Stimulated activated naive CD4-positive, alpha-beta T cell (primary cell): ENCODE results near the gene LOXL3.
A peak's percentile ranks its signal among the peaks of the same experiment; 100 is the strongest.

Experiments used
- DNase-seq, 6 experiments: peaks; one replicate each; lab custom pipeline; 2025; lab: John Stamatoyannopoulos, UW

Gene LOXL3

DNA sequence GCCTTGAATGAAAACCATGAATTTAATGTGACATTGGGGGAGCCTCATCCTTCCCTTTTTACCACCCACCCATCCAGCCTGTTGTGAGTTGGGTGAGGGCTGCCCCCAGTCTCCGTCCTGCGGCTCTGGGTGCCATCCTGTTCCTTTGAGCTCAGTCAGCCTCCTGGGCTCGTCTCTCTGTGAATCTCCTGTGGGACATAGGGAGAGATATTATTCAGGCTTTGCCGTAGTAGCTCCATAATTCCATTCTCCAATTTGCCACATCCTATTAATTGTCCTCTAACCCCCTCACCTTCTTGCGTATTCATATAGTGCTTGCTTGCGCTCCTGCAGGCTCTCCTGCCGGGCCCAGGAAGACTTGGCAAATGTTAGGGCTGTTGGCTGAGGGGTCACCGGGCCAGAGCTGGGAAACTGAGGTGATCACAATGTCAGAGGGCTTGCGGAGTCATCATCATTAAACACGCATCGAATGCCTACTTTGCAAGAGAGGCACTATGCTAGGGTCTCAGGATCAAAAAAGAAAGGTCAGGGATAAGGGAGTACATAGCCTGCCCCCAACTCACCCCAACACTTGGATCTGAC is 27.0 kb downstream of the LOXL3 start:
- DNase-seq: no peak

DNA sequence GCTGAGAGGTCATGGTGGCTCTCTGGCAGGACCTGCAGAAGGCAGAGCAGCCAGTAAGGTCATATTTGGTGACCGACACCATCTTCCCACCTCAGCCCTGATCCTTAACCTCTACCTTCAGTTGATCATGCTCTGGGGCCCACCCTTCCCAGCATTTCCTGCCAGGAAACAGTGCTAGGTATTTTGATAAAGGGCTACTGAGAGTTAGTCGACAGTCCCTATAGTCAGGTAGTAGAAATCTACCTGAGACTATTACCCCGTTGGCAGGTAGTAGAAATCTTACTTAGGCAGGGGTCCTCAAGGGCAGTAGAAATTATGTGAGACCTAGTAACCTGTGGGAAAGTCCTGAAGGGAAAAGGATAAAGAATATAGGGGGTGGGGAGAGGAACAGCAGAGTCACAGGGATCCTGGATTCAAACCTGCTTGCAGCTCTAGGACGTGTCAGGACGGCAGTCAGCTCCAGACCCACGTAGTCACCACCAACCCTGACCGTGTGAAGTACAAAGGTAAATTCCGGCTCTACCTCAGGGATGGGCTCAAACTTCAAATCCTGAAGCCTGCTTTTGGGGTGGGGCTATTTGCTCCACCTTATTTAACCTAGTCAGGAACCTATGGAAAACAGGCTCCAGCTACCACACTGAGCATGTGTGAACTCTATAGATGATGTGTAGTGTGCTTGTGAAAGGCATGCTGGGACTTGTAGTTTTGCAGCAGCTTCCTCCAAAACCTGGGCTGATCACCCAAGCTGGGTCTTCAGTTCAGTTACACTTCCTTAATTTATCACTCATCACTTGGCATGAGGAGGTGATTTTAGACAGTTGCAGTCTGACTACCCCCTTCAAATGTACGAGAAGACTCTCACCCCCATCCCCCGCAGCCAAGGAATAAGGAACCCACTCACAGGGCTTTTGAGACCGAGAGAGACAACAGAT is 27.8 kb downstream of the LOXL3 start, which contains the start of gene DQX1:
TSS of gene DQX1 (minus strand) at position 515 of the 932 bp plus-strand sequence. CDS start at position 13, 502 bp downstream.
- peak in 1 of 6 experiments; percentile 18 for DNase-seq

DNA sequence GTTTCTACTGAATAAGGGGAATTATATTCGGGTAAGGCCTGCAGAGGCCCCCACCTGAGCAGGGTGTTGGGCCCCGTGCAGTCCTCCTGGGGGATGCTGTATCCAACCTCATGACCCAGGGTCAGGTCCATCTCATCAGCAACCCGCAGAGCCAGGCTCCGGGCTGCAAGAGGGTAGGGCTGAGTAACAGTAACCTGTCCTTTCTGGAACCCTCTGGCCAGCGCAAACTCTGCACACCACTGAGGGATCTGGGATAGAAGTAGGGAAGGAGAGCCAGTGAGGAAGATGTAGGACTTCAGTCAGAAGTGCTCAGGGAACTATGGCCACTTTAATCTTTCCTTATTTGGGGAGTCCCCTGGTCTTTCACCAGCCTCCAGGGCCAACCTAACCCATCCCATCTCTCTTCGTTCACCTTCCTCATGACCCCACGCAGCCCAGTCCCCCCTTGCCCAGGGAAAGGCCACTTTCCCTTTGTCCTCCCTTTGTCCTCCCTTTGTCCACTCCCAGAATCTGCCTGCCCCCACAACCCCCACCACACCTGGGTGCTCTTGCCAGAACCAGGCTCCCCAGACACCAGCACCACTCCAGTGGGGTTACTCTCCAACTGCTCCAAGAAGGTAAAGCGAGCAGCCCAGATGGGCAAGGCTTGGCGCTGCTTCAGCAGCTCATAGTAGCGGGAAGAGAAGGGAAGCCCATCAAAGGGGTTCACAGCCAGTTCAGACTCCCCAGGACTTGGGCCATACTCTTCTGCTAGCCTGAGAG is 28.6 kb downstream of the LOXL3 start:
- DNase-seq: no peak

DNA sequence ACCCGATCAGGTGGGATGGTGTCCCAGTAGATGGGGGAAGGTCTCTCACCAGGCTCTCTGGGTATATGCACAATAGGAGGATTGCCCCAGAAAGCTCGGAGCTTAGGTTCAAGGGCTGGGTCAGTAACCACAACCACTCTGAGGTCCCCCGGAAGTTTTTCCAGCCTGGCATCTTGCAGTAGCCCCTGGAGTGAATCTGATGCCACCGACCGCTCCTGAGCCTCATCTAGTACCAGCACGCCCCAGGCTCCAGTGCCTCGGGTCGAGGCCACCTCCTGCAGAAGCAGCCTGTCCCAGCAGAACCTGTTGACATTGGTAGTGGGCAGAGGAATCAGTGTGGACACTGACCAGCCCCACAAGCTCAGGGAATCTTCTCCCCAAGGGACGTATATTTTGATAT is 29.7 kb downstream of the LOXL3 start:
- no peak for DNase-seq

DNA sequence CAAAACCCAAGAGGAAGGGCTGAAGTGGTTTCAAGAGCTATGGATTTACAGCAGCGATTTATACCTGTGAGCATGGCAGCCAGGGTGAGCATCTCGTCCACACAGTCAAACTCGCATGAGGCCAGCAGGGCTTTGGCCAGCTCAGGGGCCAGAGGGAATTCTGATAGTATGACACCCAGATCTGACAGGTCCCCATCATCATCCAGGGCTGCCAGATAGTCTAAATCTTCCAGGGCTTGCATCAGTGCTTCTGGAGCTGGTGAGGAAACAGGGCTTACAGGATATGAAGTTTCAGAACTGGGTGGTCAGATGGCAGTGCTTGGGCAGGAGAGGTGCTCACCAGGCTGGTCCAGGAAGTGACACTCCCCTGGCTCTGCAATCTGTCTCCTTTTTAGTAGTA is 31.2 kb downstream of the LOXL3 start:
- DNase-seq: no peak

DNA sequence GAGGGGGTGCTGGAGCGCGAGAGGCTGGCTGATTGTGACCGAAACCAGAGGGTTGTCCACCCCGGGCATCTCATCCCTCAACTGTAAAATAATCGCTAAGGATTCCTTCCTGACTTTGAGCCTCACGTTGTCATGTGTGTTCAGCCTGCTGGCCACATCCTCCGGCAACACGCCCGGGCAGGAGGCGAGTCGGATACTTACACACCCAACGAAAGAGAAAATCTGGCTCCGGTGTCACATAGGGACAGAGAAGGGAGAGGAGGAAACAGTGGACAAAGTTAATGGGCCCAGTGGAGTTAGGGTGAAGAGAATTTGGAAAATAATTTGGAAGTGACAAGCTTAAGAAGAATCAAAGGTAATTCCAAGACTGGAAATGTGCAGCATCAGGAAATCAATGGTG is 37.1 kb downstream of the LOXL3 start:
- DNase-seq: no peak

DNA sequence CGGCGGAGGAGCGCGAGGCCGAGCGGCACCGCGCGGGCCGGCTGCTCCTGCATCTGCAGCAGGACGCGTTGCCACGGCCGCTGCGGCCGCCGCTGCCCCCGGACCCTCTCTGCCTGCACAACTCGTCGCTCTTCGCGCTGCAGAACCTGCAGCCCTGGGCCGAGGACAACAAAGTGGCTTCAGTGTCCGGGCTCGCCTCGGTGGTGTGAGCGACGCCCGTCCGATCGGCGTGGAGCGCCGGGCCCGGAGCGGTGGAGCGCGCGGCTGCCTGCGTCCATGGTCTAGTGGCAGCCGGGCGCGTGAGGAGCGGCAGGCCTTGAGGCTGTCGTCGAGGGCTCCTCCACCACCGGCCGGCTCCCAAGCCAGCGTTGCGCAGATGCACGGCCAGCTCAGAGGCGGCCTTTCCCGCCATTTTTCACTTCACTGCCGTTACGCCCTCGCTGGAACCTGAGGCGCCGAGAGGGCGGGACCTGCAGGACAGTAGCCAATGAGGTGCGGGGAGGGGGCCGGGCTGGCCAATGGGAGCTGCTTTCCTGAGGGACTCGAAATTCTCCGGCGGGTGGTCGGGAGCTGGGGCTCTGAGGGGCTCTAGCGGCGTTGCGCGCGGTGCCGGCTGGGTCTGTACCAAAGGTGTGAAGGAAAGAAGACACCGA is 37.6 kb downstream of the LOXL3 start:
- DNase-seq: peak in 5 of 6 experiments; percentile 48 to 76 (median 62)

DNA sequence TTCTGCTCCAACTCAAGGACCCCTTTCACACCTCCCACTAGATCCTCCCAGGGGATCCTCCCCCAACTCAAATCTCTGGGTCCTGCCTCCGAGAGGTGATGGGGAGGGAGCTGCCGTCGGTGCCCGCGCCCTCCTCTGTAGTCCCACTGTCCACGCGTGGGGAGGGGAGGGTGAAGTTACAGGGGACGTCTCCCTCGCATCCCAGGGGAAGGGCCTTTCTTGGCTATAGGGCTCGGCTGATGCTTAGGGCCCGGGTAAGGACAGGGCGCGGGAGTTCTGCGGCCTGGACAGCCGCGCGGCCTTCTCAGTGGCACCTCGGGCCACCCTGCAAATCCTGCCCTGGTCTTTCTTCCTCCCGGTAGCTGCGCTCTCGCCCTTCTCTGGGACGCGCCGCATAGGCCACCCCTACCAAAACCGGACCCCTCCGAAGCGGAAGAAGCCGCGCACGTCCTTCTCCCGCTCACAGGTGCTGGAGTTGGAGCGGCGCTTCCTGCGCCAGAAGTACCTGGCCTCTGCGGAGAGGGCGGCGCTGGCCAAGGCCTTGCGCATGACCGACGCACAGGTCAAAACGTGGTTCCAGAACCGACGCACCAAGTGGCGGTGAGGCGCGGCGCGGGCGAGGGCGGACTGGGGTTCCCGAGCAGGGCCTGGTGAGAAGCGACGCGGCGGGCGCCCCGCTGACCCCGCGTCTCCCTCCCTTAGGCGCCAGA is 38.3 kb downstream of the LOXL3 start:
- DNase-seq: peak in 2 of 6 experiments; percentile 4 to 30

DNA sequence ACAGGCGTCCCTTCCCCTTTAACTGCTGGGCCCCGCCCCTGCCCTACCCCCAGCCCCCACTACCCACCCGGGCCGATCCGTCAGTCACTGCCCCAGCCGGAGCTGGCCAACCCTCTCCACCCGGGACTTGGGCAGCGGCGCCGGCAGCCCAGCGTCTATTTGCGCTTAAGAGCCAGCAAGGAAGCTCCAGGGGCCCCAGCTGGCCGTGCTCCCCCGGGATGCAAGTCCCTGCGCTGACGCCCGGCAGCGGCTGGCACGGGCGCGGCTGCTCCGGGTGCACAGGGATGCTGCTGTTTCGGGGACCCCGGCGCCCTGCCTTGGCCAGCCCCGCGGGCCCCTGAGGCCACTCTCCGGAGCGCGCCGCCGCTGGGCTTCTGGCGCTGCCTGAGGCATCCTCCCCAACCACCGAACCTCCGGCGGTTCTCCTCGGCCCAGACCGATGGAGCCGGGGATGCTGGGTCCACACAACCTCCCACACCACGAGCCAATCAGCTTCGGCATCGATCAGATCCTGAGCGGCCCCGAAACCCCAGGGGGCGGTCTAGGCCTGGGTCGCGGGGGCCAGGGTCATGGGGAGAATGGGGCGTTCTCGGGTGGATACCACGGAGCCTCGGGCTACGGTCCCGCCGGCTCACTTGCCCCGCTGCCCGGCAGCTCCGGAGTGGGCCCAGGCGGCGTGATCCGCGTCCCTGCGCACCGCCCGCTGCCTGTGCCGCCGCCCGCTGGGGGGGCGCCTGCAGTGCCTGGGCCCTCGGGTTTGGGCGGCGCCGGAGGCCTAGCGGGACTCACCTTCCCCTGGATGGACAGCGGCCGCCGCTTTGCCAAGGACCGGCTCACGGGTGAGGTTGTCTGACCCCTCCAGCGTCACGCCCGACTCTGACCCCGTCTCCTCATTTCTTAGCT is 39.1 kb downstream of the LOXL3 start, which contains the start of gene TLX2:
TSS of gene TLX2 (plus strand) at position 83 of the 903 bp plus-strand sequence. CDS start at position 440, 357 bp downstream.
- peak in 2 of 6 experiments; percentile 30 to 43 for DNase-seq

DNA sequence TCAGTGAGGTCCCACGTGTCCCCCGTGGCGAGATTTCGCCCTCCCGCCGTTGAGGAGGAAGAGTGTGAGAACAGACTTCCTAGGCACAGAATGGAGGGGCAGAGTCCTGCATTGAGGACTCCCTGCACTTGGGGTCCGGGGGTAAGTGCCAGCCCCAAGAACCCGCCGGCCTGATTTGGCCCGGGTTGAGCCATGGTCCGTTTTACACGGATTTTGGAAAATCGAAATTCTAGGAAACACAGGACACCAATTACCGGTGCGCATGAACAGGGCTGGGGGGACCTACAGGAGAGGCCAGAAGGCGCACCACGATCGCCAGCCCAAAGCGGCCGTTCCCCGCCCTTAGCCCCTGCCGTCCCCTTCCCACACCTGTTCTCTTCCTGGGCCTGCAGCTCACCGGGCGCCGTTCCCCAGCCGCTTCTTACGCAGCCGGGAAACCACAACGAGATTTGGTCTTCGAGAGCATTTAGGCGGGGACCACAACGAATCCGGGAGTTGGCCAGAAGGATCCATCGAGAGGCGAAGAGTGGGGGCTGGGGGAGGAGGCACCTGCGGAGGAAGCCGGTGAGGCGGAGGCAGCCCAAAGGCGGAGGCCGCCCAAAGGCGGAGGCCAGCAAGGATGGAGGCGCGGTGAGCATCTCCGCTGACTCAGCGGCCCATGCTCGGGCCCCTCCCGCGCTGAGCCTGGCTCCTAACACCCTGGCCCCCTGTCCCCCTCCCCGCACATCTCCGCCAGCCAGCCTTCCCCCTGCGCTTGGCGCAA is 40.0 kb downstream of the LOXL3 start:
- peak in 2 of 6 experiments; percentile 20 to 28 for DNase-seq

DNA sequence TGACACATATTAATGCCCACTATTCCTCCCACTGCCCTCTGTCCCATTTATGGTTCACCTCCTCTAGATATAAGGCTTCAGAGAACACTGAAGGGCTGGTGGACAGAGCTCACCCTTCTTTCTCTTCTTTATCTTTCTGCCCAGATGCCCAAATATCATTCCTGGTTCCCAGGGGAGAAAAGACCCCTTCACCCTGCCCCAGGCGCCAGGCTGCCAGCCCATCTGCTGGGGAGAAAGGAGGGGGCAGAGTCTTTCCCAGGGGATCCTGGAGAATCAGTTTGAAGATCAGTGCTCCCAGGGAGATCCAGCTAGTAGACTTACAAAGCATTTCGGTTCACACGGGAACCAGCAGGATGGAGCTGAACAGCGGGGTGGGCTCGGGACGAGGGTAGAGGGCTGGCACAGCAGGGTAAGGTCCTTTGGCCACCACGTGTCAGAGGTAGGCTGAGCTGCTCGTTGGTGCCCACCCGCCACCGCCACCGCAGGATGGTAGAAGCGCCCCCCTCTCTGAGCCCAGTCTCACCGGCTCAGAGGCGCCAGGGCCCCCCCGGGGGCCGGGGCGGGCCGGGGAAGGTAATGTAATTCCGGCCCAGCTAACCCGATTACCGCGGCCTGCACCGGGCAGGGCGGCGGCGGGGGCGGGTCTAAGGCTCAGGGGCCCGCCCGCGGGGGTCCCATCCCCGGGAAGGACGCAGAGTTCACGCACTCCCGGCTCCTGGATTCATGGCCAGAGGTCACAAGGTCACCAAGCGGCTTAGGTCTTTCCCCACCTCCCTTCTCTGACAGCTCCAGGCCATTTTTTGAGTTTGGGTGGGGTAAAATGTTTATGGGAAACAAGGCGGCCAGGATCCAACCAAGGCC is 40.8 kb downstream of the LOXL3 start:
- no peak for DNase-seq

DNA sequence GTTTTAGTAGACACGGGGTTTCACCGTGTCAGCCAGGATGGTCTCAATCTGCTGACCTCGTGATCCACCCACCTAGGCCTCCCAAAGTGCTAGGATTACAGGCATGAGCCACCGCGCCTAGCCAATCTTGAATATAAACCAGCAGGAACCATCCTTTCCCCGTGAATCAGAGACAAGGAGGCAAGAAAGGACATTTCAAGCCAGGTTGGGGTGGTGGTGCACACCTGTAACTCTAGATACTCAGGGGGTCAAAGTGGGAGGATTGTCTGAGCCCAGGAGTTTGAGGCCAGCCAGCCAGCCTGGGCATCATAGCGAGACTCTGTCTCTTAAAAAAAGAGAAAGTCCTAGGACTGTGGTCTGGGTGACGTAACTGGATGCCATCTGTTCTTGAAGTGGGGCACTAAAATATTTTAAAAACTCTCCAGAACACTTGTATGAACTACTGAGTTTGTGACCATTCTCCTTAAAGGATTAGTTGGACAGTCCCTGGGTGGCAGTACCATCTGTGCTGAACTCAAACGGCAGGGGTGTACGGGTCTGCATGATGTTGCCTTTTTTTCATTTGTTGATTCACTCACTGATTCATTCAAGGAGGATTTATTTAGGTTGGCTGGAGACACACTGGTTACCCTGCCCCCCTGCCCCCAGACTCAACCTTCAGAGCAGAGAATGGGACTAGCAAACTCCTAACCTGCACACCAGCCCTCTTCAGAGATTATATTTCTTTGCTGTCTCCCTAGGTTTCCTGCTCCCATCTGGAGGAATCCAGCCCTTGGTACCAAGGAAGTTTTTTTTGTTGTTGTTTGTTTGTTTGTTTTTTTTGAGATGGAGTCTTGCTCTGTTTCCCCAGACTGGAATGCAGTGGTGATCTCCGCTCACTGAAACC is 42.4 kb downstream of the LOXL3 start:
- no peak for DNase-seq

DNA sequence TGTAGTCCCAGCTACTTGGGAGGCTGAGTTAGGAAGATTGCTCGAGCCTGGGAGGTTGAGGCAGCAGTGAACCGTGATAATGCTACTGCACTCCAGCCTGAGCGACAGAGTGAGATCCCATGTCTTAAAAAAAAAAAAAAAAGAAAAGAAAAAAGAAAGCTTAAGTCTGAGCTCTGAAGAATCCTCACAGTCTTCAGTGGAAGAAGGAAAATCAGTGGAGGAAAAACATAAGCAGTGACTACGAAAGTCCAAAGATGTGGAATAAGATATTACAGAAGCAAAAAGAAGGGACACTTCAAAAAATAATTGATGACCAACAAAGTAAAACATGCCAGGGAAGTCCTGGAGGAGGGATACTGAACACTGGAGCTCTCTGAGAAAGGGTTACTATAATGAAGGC is 43.5 kb downstream of the LOXL3 start:
- no peak for DNase-seq

DNA sequence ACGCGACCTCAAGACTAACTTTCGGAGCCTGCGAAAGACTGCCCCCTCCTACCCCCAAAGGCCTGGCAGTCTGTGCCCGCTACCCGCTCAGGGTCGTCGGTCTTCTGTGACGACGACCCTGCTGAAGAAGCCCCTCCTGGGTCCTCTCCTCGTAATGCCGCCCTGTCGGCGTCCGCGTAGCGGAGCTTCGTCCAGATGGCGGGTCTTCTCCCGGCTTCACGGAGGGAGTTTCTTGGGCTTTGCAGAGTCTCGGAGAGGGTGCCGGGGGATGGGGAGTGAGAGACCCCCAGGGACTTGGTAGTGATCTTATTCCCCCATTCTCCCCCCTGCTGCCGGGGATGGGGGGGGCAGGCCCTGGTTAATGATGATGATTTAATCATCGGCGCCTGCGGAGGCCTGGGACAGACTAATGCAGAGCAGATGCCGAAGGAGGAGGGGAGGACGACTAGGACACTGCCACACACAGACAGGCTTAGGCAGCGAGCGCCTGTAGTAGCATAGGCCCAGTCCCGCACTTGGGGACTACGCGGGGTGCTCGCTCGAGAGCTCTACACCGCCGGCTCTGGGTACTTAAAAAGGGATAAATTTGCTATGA is 45.7 kb downstream of the LOXL3 start:
- DNase-seq: peak in 2 of 6 experiments; percentile 13 to 51

DNA sequence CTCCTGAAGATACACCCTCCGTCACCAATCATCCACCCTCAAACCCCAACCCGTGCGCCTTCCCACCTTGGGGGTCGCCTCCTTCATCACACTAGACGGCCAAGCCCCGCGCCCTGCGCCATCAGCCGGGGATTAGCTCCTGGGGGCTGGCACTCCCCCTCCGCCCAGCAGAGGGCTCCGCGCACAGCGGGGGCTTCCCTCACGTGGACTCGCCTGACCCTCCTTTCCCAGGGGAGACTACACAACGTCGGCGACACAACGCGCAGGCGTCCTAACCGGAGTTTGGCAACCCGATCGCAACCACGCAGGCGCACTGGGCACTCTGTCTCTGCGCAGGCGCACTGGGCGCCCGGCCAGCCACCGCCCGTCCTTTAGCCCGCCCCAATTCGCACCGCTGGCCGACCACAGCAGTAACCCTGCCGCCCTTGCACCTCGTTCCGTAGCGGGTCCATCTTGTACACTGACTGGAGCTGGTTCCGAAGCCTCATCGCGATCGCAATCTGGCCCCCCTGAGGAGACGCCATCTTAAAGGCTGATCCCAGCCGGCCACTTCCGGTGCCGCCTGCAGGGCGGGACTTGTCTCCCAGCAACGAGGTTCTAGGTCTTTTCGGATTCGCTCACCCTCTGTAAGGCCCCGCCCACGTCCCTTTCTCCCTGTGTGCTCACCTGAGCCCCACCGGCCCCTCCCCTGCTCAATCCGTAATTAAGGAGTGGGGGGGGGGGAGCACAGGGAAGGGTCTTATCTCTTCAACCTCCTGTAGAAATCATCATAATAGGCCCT is 46.4 kb downstream of the LOXL3 start, which contains the start of gene PCGF1:
TSS of gene PCGF1 (minus strand) at position 551 of the 781 bp plus-strand sequence. CDS start at position 524, 27 bp downstream.
- DNase-seq: peak; percentile 94 to 100 (median 98)
